Epithelial cell of esophagus (primary cell): ENCODE results near the gene HNF4A.
A peak's percentile ranks its signal among the peaks of the same experiment; 100 is the strongest.

Source experiments
- DNase-seq: peaks from one replicate; pipeline ENCODE4 v3.0.0; 2010; ENCODE audit warnings: low read depth
- H3K4me3 ChIP-seq: 2 replicates; pipeline ENCODE4 v1.5.1; 2011; ENCODE audit warnings: mild to moderate bottlenecking, low read length, control low read depth
- CTCF ChIP-seq: IDR thresholded peaks from 2 replicates; pipeline ENCODE4 v1.5.1; 2011; ENCODE audit warnings: low read depth, mild to moderate bottlenecking, low read length, control low read depth, inconsistent platforms; ENCODE audit not compliant: insufficient read depth; ENCODE audit errors: missing control alignments

Gene HNF4A

DNA sequence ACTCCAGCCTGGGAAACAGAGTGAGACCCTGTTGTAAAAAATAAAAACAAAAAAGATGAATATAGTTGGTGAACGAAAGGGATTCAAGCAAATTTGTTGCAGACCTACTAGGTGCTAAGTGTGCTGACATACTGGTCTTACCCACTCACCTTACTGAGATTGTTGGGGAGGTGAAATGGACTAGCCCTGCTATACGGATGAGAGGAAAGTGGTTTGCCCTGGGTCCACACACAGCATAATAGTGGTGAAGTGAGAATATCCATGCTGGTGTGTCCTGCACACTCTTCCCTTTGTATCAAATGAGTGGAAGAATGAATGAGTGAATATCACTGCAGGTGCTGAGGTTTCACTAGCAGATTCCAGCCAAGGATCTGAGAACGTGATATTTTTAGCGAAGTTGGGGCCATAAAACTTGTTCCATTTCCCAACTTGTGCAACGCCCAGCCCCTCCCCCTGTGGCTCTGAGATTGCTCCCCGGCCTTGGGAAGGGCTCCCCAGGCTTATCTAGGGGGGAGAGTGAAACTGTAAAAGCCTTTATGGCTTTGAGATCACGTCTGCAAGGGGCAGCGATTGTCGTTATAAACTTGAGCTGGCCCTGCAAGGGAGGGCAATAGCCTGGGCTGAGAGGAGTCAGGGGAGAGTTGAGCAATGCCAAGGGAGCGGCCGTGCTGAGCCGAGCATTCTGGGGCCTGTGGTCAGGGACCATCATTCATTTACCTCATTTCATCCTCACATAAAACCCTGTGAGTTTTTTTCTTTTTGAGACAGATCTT is 87.0 kb downstream of the HNF4A start:
- TF ChIP-seq CTCF = no peak
- no peak for DNase-seq
- H3K4me3 ChIP-seq = no peak overlapping the region

DNA sequence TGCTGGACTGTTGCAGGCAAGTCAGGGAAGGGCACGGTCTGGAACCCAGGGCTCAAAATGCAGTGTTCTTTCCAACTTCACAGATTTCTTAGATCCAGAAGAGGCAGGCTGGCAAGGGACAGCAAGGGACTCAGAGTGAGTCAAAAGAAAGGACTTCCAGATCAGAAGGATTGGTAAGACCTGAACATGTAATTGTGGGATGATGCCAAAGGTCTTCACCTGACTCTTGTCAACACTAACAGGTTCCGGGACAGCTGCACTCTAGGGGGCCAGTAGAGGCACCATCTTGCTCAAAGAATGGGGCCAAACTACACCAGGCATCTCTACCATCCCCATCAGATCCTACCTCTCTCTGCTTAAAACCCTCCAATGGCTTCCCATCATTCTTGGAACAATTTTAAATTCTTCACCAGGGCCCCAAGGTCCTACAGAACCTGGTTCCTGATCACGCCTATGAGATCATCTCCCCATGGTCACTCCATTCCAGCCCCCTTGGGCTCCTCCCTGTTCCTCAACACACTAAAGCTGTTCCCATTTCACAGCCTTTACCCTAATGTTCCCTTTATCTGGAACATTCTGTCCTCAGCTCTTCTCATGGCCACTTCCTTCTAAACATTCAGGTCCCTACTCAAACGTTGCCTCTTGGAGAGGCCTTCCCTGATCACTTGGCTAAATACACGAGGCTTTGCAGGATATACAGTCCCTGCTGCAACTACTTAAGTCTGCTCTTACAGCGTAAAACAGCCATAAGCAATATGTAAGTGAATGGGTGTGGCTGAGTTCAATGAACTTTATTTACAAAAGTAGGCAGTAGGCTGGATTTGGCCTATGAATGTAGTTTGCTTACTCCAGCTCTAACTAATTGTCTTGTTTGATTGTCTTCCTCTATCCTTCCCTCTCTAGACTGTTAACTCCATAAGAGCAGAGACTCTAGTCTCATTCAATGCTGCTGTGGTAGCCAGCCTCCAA is 90.5 kb downstream of the HNF4A start:
- H3K4me3 ChIP-seq = no peak overlapping the region
- no peak for TF ChIP-seq CTCF
- DNase-seq = no peak

DNA sequence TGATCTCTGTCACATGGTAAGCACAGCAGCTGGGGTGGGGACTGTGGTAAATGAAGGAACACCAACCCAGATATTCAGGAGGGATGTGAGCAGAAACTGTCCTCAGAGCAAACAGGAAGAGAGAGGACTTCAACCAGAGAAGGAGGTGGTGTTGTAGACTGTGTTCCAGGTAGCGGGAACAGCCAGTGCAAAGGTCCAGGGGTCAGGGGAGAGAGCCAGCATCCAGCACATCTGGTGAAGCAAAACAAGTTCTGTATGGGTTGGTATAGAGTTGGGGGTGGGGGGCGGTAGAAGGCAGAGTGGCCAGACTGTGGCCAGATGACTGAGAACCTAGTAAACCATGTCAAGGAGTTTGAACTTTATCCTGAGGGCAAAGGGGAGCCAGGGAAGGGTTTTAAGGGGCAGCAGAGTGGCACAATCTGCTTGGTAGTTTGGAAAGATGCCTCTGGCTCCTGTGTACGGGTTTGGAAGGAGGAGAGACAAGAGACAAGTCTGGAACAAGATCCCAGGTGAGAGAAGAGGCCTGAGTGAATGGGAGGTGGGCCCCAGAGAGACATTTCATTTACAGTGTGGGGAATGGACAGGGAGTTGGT is 92.4 kb downstream of the HNF4A start:
- DNase-seq = no peak
- H3K4me3 ChIP-seq = no peak overlapping the region
- no peak for TF ChIP-seq CTCF

- no peak overlapping the region for H3K4me3 ChIP-seq
- TF ChIP-seq CTCF = peak; percentile 42
- peak; percentile 39 for DNase-seq
These were observed 93.5 kb downstream of the HNF4A start for GRCh38 chr20:44448753-44449546.

- no peak for DNase-seq
- no peak overlapping the region for H3K4me3 ChIP-seq
- TF ChIP-seq CTCF = no peak
These were observed 94.4 kb downstream of the HNF4A start for GRCh38 chr20:44449864-44450263.

DNA sequence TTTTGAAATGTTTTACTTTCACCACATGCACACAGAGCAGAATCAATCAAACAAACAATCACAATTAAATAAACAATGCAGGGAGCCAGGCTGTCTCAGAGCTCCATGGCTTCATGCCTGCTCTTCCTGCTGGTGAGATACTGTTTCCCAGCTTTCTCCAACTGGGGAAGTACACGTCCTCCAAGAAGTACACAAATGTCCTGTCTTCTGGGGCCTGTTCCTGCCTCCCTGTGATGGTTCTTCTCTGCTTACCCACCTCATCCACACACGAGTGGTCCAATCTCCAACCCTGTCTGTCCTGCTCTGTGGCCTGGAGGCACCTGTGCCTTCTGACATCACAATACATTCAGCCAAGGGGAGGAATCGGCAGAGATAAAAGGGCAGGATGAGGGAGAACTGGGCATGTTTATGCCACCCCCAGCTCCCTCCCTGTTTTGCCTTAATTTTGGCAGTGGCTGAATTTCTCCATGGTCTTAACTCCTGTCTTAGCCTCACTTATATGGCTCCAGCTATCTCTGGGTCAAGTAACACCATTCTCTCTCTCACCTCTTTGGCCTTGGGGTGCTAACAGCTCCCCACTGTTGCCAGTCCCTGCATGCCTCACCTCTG is 94.9 kb downstream of the HNF4A start:
- DNase-seq = no peak
- TF ChIP-seq CTCF = no peak

More for the DNA sequence above, 94.9 kb downstream of the HNF4A start:
- H3K4me3 ChIP-seq = no peak overlapping the region
